Trophoblast cell (in vitro differentiated cells and primary cell): ENCODE data around the gene ZNF579. TPM values are rescaled to one million over a fixed set of nuclear protein-coding genes. Genes with fewer than 3 reads are reported as not detected.

ENCODE experiments used
- DNase-seq, 2 donors: peaks; one replicate each; pipeline ENCODE4 v3.0.0-alpha.2; 2016
- H2AFZ ChIP-seq: 2 replicates; pipeline ENCODE4 v1.6.1; 2013; ENCODE audit warnings: low read length, moderate library complexity, mild to moderate bottlenecking; ENCODE audit not compliant: insufficient read depth, poor library complexity
- H2AK5ac ChIP-seq: 2 replicates; pipeline ENCODE4 v1.6.1; 2013; ENCODE audit warnings: mild to moderate bottlenecking, low read length
- H2BK120ac ChIP-seq: 2 replicates; pipeline ENCODE4 v1.6.1; 2013; ENCODE audit warnings: low read length, mild to moderate bottlenecking, moderate library complexity; ENCODE audit not compliant: insufficient read depth, poor library complexity
- H2BK12ac ChIP-seq: 2 replicates; pipeline ENCODE4 v1.6.1; 2013; ENCODE audit warnings: mild to moderate bottlenecking, low read length, moderate library complexity
- H2BK5ac ChIP-seq: 2 replicates; pipeline ENCODE4 v1.6.1; 2013; ENCODE audit warnings: low read length, low read depth, moderate library complexity, mild to moderate bottlenecking; ENCODE audit not compliant: poor library complexity
- H3K14ac ChIP-seq: 2 replicates; pipeline ENCODE4 v1.6.1; 2013; ENCODE audit warnings: mild to moderate bottlenecking, low read length
- H3K18ac ChIP-seq: 2 replicates; pipeline ENCODE4 v1.6.1; 2013; ENCODE audit warnings: mild to moderate bottlenecking, low read length
- H3K23ac ChIP-seq: 2 replicates; pipeline ENCODE4 v1.6.1; 2013; ENCODE audit warnings: low read length
- H3K27ac ChIP-seq: 2 replicates; pipeline ENCODE4 v1.5.1; 2013; ENCODE audit warnings: low read depth, mild to moderate bottlenecking, inconsistent platforms, low read length, moderate library complexity
- H3K27me3 ChIP-seq: 2 replicates; pipeline ENCODE4 v1.6.1; 2013; ENCODE audit warnings: inconsistent platforms, mild to moderate bottlenecking, low read length, moderate library complexity; ENCODE audit not compliant: insufficient read depth
- H3K36me3 ChIP-seq, 2 experiments: 1 replicate in 1 of 2; 2 replicates in 1 of 2; pipeline ENCODE4 v1.6.1; 2013; ENCODE audit warnings: low read length in 2 of 2, mild to moderate bottlenecking in 2 of 2, moderate library complexity in 1 of 2; ENCODE audit not compliant: insufficient read depth in 2 of 2, control insufficient read depth in 1 of 2
- H3K4ac ChIP-seq: 2 replicates; pipeline ENCODE4 v1.6.1; 2013; ENCODE audit warnings: low read depth, mild to moderate bottlenecking, low read length, moderate library complexity
- H3K4me1 ChIP-seq, 2 experiments: 1 replicate in 1 of 2; 2 replicates in 1 of 2; pipeline ENCODE4 v1.6.1; 2013; ENCODE audit warnings: low read length in 2 of 2, mild to moderate bottlenecking in 2 of 2, moderate library complexity in 1 of 2; ENCODE audit not compliant: insufficient read depth in 2 of 2, control insufficient read depth in 1 of 2
- H3K4me2 ChIP-seq: 2 replicates; pipeline ENCODE4 v1.6.1; 2013; ENCODE audit warnings: inconsistent platforms, mild to moderate bottlenecking, low read length, moderate library complexity
- H3K4me3 ChIP-seq: 2 replicates; pipeline ENCODE4 v1.5.1; 2013; ENCODE audit warnings: mild to moderate bottlenecking, low read depth, low read length, inconsistent platforms
- H3K79me1 ChIP-seq: one replicate; pipeline ENCODE4 v1.6.1; 2013; ENCODE audit warnings: low read length
- H3K79me2 ChIP-seq: 2 replicates; pipeline ENCODE4 v1.6.1; 2013; ENCODE audit warnings: low read length, mild to moderate bottlenecking; ENCODE audit not compliant: control insufficient read depth, insufficient read depth, poor library complexity
- H3K9ac ChIP-seq: 2 replicates; pipeline ENCODE4 v1.6.1; 2013; ENCODE audit warnings: mild to moderate bottlenecking, low read length
- H3K9me3 ChIP-seq: 2 replicates; pipeline ENCODE4 v1.6.1; 2013; ENCODE audit warnings: low read depth, mild to moderate bottlenecking, control low read depth, inconsistent platforms, low read length; ENCODE audit not compliant: insufficient read depth
- H4K12ac ChIP-seq: 2 replicates; pipeline ENCODE4 v1.6.1; 2013; ENCODE audit warnings: low read depth, mild to moderate bottlenecking, low read length, moderate library complexity
- H4K8ac ChIP-seq: 2 replicates; pipeline ENCODE4 v1.6.1; 2013; ENCODE audit warnings: low read depth, mild to moderate bottlenecking, low read length, moderate library complexity
- H4K91ac ChIP-seq: one replicate; pipeline ENCODE4 v1.6.1; 2013; ENCODE audit warnings: low read depth, mild to moderate bottlenecking, low read length, moderate library complexity
- WGBS: extraction: QIAGEN DNeasy Blood & Tissue Kit; methylation state at CpG from one replicate; pipeline ENCODE4 v1.1.7; 2013; ENCODE audit warnings: missing lambda C conversion rate; ENCODE audit not compliant: insufficient read length, insufficient coverage; ENCODE audit errors: extremely low coverage; 5-methylcytosine and 5-hydroxymethylcytosine counted together
- polyA plus RNA-seq: library from polyadenylated mRNA; stranded (reverse); fragments of 200-250 nt; gene quantifications from 2 replicates; pipeline ENCODE4 v1.2.3, GENCODE V29; 2013

Gene ZNF579
- polyA plus RNA-seq, result 28.5 and 29.6 TPM in 2 replicates

GRCh38 chr19:55580628-55581144 is at the start of gene ZNF579:
ZNF579 (minus strand) TSS chr19:55580848; CDS start chr19:55579639, 1,209 bp downstream.
- peaks cover 5 to 9% of the 10 kb centered on the region in 2 experiments for H3K4me1 ChIP-seq
- H3K79me1 ChIP-seq, result peaks cover 16% of the 10 kb centered on the region
- peak within 1 kb of the TSS; percentile 98 for H3K9ac ChIP-seq
- peak within 1 kb of the TSS; percentile 86 for H4K12ac ChIP-seq
- peak within 1 kb of the TSS; percentile 96 for H4K91ac ChIP-seq
- peak in 1 of 2 donors; percentile 19 for DNase-seq
- peak within 1 kb of the TSS; percentile 81 for H3K4me2 ChIP-seq
- peak within 1 kb of the TSS; percentile 84 for H3K4ac ChIP-seq
- H3K36me3 ChIP-seq, result peaks cover 25 to 26% of the 10 kb centered on the region in 2 experiments
- peak within 1 kb of the TSS; percentile 91 for H3K14ac ChIP-seq
- H3K9me3 ChIP-seq, result peaks cover 2% of the 10 kb centered on the region
- H3K4me3 ChIP-seq, result peak within 1 kb of the TSS; percentile 92
- H3K27me3 ChIP-seq, result no peaks in the 10 kb centered on the region
- no CpG with 5 or more reads among the region's 24 CpGs for WGBS
- H2BK5ac ChIP-seq, result peak within 1 kb of the TSS; percentile 86
- H2AFZ ChIP-seq, result peak within 1 kb of the TSS; percentile 68
- H2BK120ac ChIP-seq, result peak within 1 kb of the TSS; percentile 65
- no peak within 1 kb of the TSS for H2BK12ac ChIP-seq
- H4K8ac ChIP-seq, result peak within 1 kb of the TSS; percentile 94
- H3K23ac ChIP-seq, result no peak within 1 kb of the TSS
- peaks cover 13% of the 10 kb centered on the region for H3K79me2 ChIP-seq
- H2AK5ac ChIP-seq, result peak within 1 kb of the TSS; percentile 97
- H3K18ac ChIP-seq, result peak within 1 kb of the TSS; percentile 96
- peak within 1 kb of the TSS; percentile 94 for H3K27ac ChIP-seq

GRCh38 chr19:55626350-55626749 is 45.7 kb upstream of the ZNF579 start:
- H2BK5ac ChIP-seq, result no peak overlapping the region

GRCh38 chr19:55625004-55625326 is 44.3 kb upstream of the ZNF579 start:
- Histone ChIP-seq H3K9ac (no peak overlapping the region), H3K27ac (no peak overlapping the region), H4K91ac (no peak overlapping the region), H2BK5ac (no peak overlapping the region), H4K12ac (peak overlapping the region; percentile 88), H2AK5ac (no peak overlapping the region), H3K4me2 (peak overlapping the region; percentile 91), H4K8ac (peak overlapping the region; percentile 81), H2BK12ac (no peak overlapping the region), H3K4me1 (peaks cover 3% of the 10 kb centered on the region in 2 experiments), H3K27me3 (no peaks in the 10 kb centered on the region), H3K79me1 (peaks cover 5% of the 10 kb centered on the region), H3K4ac (no peak overlapping the region), H3K9me3 (peaks cover 7% of the 10 kb centered on the region), H2AFZ (peak overlapping the region; percentile 88), H3K79me2 (peaks cover 5% of the 10 kb centered on the region), H3K14ac (no peak overlapping the region), H3K18ac (no peak overlapping the region), H3K4me3 (no peak overlapping the region), H3K36me3 (peaks cover 10 to 15% of the 10 kb centered on the region in 2 experiments), H2BK120ac (peak overlapping the region; percentile 30), H3K23ac (no peak overlapping the region)
- DNase-seq, result no peak
- no CpG with 5 or more reads among the region's 11 CpGs for WGBS

More at GRCh38 chr19:55626350-55626749, 45.7 kb upstream of the ZNF579 start:
- Histone ChIP-seq H2BK12ac (no peak overlapping the region), H3K4ac (no peak overlapping the region), H2AFZ (no peak overlapping the region), H3K9ac (no peak overlapping the region), H3K14ac (no peak overlapping the region), H3K18ac (no peak overlapping the region), H3K79me2 (peaks cover 5% of the 10 kb centered on the region), H3K4me2 (no peak overlapping the region), H3K27me3 (no peaks in the 10 kb centered on the region), H3K27ac (no peak overlapping the region), H2BK120ac (no peak overlapping the region), H3K79me1 (peaks cover 5% of the 10 kb centered on the region), H2AK5ac (no peak overlapping the region), H3K9me3 (peaks cover 5% of the 10 kb centered on the region), H3K36me3 (peaks cover 7 to 10% of the 10 kb centered on the region in 2 experiments), H4K12ac (no peak overlapping the region), H3K4me3 (no peak overlapping the region), H4K91ac (no peak overlapping the region), H4K8ac (no peak overlapping the region), H3K4me1 (peaks cover 3% of the 10 kb centered on the region in 2 experiments), H3K23ac (no peak overlapping the region)
- WGBS, result no CpG with 5 or more reads among the region's 11 CpGs
- no peak for DNase-seq

GRCh38 chr19:55624109-55625003 is 43.7 kb upstream of the ZNF579 start, which contains the start of gene ZNF784:
ZNF784 (minus strand) TSS chr19:55624566; CDS start chr19:55624561, 5 bp downstream.
- peak; percentile 93 to 98 for DNase-seq
- Histone ChIP-seq H3K27me3 (no peaks in the 10 kb centered on the region), H3K4me2 (peak within 1 kb of the TSS; percentile 91), H3K27ac (peak within 1 kb of the TSS; percentile 92), H3K9me3 (peaks cover 7% of the 10 kb centered on the region), H3K9ac (peak within 1 kb of the TSS; percentile 87), H3K23ac (no peak within 1 kb of the TSS), H3K79me2 (peaks cover 5% of the 10 kb centered on the region), H3K4ac (peak within 1 kb of the TSS; percentile 37), H4K12ac (peak within 1 kb of the TSS; percentile 88), H2AK5ac (no peak within 1 kb of the TSS), H2BK120ac (peak within 1 kb of the TSS; percentile 71), H3K14ac (peak within 1 kb of the TSS; percentile 69), H4K8ac (peak within 1 kb of the TSS; percentile 90), H3K18ac (peak within 1 kb of the TSS; percentile 79), H2AFZ (peak within 1 kb of the TSS; percentile 88), H3K36me3 (peaks cover 10 to 15% of the 10 kb centered on the region in 2 experiments), H2BK12ac (no peak within 1 kb of the TSS), H3K4me1 (peaks cover 3% of the 10 kb centered on the region in 2 experiments), H3K4me3 (peak within 1 kb of the TSS; percentile 91), H3K79me1 (peaks cover 5% of the 10 kb centered on the region), H4K91ac (peak within 1 kb of the TSS; percentile 90), H2BK5ac (peak within 1 kb of the TSS; percentile 89)
- WGBS, result no CpG with 5 or more reads among the region's 56 CpGs
